ENCODE measurements around the gene TOR1AIP1. TPM values are rescaled to one million over a fixed set of nuclear protein-coding genes. Genes with fewer than 3 reads are reported as not detected.
A peak's percentile ranks its signal among the peaks of the same experiment; 100 is the strongest.

Gene TOR1AIP1
- total RNA-seq, 1 donor from 2014 or later: 95.2 TPM

GRCh38 chr1:179883040-179883744 is 1.1 kb downstream of the TOR1AIP1 start:
- DNase-seq: no peak

DNA sequence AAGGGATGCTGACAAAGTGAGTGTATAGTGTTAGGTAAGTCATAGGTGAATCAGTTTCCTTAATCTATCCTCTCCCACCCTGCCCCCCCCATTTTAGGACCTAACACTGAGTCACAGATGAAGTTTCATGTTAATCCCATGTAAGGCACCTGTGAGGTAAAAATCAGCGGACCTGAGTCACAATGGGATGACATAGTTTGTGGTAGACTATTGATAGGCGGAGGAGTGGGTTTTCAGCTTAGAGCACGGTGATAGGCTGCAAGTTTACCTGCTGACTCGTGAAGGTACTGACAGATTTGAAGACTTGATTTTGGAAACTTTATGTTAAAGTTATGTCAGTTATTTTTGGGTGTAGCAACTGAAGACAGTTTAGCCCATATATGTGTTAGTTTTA is 1.7 kb downstream of the TOR1AIP1 start:
- DNase-seq: peak; percentile 19

- DNase-seq: no peak
Measured at GRCh38 chr1:179888071-179888470, 6.0 kb downstream of the TOR1AIP1 start.

GRCh38 chr1:179889589-179889988 is 7.5 kb downstream of the TOR1AIP1 start:
- no peak for DNase-seq

GRCh38 chr1:179910934-179911333 is 28.8 kb downstream of the TOR1AIP1 start:
- DNase-seq: no peak

GRCh38 chr1:179911812-179912211 is 29.7 kb downstream of the TOR1AIP1 start:
- no peak for DNase-seq

DNA sequence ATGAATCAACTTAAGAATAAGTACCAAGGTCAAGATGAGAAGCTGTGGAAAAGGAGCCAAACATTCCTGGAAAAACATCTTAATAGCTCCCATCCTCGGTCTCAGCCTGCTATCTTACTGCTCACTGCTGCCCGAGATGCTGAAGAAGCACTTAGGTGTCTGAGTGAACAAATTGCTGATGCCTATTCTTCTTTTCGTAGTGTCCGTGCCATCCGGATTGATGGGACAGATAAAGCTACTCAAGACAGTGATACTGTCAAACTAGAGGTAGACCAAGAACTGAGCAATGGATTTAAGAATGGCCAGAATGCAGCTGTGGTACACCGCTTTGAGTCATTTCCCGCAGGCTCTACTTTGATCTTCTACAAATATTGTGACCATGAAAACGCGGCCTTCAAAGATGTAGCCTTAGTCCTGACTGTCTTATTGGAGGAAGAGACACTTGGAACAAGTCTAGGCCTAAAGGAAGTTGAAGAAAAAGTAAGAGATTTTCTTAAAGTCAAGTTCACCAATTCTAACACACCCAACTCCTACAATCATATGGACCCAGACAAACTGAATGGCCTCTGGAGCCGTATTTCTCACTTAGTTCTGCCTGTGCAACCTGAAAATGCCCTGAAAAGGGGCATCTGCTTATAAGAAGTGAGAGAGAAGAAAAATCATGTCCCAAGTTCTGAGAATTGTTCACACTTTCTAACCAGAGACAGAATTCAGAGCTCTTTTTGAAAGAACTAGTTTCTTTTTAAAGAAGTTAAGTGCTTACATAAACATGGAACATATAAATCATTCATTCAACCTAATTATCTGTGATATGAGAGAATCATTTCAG is 35.7 kb downstream of the TOR1AIP1 start:
- DNase-seq: no peak

DNA sequence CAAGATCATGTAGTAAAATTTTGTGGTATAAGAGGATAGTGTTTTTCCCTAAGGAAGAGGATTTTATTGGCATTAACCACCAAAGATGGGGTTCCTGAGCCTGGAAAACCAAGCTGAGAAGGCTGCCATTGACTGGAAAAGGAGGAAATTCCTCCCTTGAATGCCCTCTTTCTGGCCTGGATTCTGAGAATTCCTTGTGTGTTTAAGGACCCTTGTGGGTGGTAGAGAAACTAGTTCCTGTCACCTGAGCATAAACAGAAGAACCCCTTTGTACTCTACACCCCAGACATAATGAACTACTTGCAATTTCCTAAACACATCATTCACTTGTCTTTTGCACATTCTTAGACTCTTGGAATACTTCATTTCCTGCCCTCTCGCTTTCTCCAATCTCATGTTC is 39.4 kb downstream of the TOR1AIP1 start:
- DNase-seq: no peak

- no peak for DNase-seq
Measured at GRCh38 chr1:179921981-179922872, 40.1 kb downstream of the TOR1AIP1 start.

DNA sequence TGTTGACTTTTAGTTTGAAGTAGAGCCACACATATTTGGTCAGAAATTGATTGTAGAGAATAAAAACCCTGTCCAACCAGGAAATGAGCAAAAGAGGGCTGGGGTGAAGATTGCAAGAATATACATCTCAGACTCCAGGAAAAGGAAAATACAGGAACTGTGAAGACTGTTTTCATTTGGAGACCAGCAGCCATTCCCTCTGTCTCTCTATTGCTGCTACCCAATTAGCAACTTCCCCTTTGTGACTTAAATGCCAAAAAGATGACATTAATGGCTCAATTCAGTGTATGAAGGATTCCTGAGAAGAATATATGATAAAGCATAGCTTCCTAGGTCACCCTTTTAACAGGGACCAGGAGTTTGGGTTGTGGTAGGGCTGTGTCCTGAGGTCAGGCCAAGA is 40.9 kb downstream of the TOR1AIP1 start:
- DNase-seq: no peak

GRCh38 chr1:179924268-179924667 is 42.2 kb downstream of the TOR1AIP1 start:
- no peak for DNase-seq

- DNase-seq: no peak
Measured at GRCh38 chr1:179925302-179925701, 43.2 kb downstream of the TOR1AIP1 start.

- DNase-seq: no peak
Measured at GRCh38 chr1:179925922-179926849, 44.1 kb downstream of the TOR1AIP1 start.

- no peak for DNase-seq
Measured at GRCh38 chr1:179926850-179927205, 44.7 kb downstream of the TOR1AIP1 start.

DNA sequence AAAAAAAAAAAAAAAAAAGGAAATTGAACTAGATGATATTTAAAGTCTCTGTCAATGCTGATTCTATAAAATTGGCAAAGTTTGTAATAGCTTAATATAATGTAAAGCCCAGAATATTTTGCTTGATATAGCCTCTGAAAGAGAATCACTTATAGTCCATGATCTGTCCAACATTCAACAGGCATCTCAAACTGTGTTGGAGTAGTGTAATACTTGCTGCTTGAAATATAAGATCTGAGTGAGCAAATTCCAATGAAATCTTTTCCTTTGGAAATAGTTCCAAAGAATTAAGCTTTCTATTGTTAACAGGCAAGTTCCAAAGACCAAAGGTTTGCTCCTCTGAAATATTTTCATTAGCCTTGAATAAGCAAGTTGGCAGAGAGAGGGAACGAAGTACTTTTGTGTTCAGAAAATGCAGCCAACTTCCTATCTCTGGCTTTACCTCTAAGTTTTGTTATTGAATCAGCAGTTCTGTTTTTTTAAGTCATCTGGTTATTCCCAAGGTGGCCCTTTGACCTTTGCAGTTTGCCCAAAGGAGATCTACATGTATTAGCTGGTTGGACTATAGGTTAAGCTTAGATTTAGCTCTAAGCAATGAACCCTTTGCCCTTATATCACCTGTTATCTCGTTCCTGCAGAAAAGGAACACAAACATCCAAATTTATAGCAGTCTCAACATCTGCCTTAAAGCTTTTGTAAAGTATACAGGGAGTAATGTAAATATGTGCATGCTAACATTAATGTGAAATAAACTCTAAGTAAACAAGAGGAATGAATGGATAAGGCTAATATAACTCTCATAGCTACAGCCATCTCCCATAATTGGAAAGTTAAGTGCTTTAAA is 48.1 kb downstream of the TOR1AIP1 start:
- no peak for DNase-seq

- no peak for DNase-seq
Measured at GRCh38 chr1:179930867-179931266, 48.8 kb downstream of the TOR1AIP1 start.

GRCh38 chr1:179933219-179933618 is 51.1 kb downstream of the TOR1AIP1 start:
- no peak for DNase-seq

DNA sequence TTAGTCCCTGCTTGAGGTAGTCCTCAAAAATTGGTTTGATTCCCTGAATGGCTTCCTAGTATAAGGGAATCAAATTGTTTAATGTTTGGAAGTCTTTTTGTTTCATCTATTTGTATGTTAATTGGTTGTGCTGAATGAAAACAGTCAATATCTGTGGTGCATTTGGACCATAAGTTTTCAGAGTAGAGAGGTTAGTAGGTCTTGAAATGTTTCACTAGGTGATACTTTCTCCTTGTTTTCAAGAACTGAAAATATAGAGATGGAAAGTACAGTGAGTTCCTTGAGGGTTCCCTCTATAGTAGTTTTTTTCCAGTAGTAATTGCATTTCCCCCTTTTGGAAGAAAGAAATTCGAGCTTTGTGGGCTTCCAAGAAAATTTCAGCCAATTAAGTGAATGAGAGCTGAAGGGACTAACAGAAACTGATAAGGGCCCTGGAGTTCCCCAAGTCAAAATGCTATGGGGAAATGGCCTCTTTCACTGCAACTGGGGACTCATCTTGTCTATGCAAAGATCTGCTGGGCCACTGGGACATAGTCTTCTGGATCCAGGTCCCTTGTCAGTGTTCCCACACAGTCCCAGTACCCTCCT is 53.9 kb downstream of the TOR1AIP1 start:
- DNase-seq: no peak

DNA sequence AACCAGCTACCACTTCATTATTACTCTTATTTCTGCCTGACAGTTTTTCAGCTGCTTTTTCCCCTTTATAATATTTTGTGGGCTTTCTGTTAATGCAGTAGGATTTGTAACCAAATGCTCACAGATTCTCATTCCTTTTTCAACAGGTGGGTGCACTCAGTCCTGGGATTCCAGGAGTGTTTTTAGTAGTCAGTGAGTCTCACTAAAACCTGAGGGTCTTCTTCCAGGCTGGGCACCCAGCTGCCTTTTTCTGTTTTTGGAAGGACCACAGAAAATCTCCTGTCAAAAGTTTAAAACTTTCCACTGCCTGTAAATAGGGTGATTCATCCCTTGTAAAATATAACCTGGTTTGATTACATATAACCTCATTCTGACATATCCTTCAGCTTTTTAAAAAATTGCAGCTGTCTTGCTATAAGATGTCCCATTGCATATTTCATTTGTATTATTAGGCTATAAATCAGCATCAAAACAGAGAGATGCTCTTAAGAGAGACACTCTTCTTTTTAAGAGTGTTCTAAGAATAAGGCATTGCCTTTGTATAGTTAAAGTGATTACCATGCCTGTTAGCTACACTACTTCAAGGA is 55.7 kb downstream of the TOR1AIP1 start:
- DNase-seq: no peak

DNA sequence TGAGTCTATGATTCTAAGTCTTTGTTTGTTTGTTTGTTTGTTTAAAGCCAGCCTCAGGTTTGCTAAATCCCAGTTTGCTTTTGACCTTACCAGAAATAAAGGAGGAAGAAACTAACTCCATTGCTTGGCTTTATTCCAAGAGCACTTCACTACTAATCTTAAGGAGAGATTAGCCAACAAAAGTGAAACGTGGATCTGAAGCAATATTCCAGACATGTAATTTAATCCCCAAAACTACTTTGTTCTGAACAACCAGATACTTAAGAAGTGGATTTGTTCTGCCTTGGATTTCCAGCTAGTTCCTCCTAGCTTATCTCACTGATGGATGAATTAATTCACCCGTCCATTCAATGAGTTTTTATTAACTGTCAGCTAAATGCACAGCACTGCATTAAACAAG is 56.7 kb downstream of the TOR1AIP1 start:
- DNase-seq: peak; percentile 42
